SKM-1 treated with dmso at 0.1 percent for 144 hours (cell line): Measurements from ENCODE around the gene NGRN.
"Not testable (repeated sequence)": the region's sequence is repeated elsewhere in the genome, so short reads cannot be mapped to it uniquely, and the experiment has no call there.

Experiments
- DNase-seq: peaks from one replicate; lab custom pipeline; 2025; ENCODE audit not compliant: unreplicated experiment; lab: John Stamatoyannopoulos, UW

NGRN gene

GRCh38 chr15:90234096-90234988 is 31.1 kb upstream of the NGRN start, which contains the start of gene GDPGP1:
TSS of gene GDPGP1 (plus strand) at chr15:90234209. CDS start at chr15:90240909, 6,700 bp downstream.
- no peak for DNase-seq

GRCh38 chr15:90239371-90239770 is 26.1 kb upstream of the NGRN start:
- no peak for DNase-seq

GRCh38 chr15:90240856-90241255 is 24.6 kb upstream of the NGRN start:
- no peak for DNase-seq

GRCh38 chr15:90241343-90242192 is 23.9 kb upstream of the NGRN start:
- DNase-seq = no peak

GRCh38 chr15:90243943-90244639 is 21.4 kb upstream of the NGRN start:
- DNase-seq = no peak

GRCh38 chr15:90248789-90249202 is 16.7 kb upstream of the NGRN start:
- DNase-seq = no peak

- no peak for DNase-seq
These were observed 16.1 kb upstream of the NGRN start, which contains the start of gene TTLL13 for GRCh38 chr15:90249203-90249863. TSS of gene TTLL13 (plus strand) at chr15:90249556. CDS start at chr15:90250631, 1,075 bp downstream.

GRCh38 chr15:90257776-90258175 is 7.7 kb upstream of the NGRN start:
- DNase-seq = no peak

- DNase-seq = no peak
These were observed 5.9 kb upstream of the NGRN start for GRCh38 chr15:90259524-90259923.

GRCh38 chr15:90260731-90261130 is 4.7 kb upstream of the NGRN start:
- not testable (repeated sequence) for DNase-seq

- no peak for DNase-seq
These were observed 3.7 kb upstream of the NGRN start for GRCh38 chr15:90261811-90262210.

- DNase-seq = no peak
These were observed 3.0 kb upstream of the NGRN start for GRCh38 chr15:90262426-90262825.

- no peak for DNase-seq
These were observed 801 bp upstream of the NGRN start for GRCh38 chr15:90264671-90265070.

- DNase-seq = no peak
These were observed 574 bp downstream of the NGRN start for GRCh38 chr15:90266061-90266431.

- no peak for DNase-seq
These were observed 1.0 kb downstream of the NGRN start for GRCh38 chr15:90266485-90266884.

- no peak for DNase-seq
These were observed 2.9 kb downstream of the NGRN start for GRCh38 chr15:90268415-90268814.

GRCh38 chr15:90270502-90271150 is 5.2 kb downstream of the NGRN start:
- no peak for DNase-seq

GRCh38 chr15:90271459-90272166 is 6.1 kb downstream of the NGRN start:
- no peak for DNase-seq

GRCh38 chr15:90278467-90278866 is 13.0 kb downstream of the NGRN start:
- DNase-seq = not testable (repeated sequence)
